ENCODE results near the gene MGAT5.

MGAT5 gene

DNA sequence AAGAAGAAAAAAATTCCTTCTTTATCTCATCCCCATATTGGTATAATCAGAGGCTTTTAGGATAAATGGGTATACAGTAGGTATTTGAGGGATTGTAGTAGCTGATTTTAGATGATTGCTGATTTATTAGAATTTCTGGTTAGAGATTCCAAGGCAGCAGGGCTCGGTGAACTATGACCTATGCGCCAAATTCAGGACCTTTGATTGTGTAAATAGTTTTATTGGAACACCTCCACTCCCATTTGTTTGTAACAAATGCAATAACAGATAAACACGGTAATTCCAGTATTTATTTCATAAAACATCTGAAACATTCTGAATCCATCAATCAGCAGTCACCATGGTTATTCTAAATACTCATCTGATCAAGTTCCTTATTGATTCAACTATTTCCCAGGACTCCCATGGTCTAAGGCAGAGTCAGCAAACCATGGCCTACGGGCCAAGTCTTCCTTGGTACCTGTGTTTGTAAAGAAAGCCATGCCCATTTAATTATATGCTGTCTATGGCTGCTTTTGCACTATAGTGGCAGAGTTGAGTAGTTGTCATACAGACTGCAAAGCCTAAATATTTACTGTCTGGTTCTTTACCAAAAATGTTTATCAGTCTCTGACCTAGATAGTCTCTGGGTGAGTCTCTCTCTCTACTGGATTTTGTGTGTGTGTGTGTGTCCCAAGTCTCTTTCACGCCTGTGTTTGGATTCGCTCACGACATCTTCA lies 4.3 kb downstream of the MGAT5 start:
- DNase-seq = no peak

DNA sequence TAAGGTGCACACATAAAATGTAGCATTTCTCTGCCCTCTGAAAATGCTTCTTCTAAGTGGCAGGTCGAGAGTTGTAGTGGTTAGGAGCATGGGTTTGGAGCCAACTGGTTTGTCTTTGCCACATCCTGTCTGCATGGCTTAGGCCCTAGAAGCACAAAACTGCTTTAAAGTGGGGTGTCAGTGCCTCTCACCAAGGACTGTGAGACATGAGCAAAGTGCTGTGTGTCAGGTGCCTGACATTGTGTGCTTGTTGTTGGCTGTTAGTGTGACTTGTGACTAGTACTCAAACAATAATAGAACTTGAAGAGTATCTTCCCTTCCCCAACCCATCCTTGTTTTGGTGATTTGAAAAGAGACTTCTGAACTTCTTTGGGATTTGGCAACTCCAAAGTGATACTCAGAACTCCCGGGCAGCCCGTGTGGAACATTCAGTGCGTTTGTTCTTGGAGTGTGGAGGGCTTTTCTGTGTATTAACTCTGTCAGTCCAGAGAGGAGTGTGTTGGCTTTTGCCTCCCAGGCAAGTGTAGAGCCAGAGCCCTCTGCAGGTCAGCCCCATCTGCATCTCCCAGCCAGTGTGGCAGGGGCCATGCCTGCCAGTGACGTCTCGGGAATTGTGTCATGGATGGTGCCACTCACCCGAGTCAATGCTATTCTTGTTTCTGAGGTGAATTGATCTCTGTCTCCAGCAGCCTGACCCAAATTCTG lies 5.0 kb downstream of the MGAT5 start:
- peak; percentile 75 for DNase-seq

DNA sequence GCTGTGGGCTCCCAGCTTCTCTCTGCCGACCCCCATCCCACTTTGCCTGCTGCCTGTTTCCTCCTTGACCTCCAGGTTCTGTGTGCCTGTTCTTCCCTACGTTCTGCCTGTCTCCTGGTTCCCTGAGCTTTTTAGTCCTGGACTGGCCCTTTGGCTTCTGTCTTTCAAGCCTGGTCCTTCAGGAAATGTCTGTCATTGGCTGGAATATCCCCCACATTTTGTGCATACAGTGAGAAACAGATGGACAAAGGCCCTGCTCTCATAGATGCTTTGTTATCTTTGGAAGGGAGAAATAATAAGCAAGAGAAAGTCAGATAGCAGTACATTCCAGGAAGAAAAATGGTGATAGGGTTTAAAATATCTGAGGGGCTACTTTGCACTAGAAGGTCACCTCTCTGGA lies 5.7 kb downstream of the MGAT5 start:
- no peak for DNase-seq

DNA sequence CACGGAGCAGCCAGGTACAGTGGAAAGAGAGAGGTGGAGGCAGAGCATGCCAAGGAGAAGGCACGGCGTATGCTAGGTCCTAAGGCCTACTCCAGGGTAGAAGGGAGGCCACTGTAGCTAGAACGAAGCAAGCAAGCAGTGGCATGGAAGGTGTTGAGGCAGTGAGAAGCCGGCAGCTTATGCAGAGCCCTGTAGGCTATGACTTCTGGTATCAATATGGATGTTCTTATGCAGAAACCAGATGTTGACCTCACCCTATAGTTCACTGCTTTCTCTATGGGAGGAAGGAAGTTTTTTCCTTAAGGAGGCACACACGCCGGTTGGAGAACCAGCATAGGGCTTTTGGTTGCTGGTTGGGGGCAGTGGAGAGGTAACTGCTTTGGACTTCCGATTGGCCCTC lies 6.1 kb downstream of the MGAT5 start:
- no peak for DNase-seq

DNA sequence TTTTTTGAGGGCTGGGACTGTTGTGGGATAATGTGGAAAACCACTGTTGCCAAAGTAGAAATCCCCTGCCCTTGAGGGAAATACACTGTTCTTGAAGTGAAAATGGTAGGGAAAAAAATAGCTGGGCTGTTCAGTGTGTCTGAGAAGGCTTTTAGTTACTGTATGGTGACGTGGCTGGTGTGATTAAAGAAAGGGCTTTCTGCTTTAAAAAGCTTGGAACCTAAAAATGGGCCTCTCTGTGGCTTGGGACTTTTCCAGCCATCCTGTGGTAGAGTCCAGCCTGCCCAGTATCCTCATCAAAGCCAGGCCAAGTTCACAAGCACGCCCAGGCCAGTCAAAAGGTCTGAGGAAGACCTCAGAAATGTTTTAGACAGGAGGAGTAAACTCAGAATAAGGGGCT lies 6.8 kb downstream of the MGAT5 start:
- DNase-seq = no peak

DNA sequence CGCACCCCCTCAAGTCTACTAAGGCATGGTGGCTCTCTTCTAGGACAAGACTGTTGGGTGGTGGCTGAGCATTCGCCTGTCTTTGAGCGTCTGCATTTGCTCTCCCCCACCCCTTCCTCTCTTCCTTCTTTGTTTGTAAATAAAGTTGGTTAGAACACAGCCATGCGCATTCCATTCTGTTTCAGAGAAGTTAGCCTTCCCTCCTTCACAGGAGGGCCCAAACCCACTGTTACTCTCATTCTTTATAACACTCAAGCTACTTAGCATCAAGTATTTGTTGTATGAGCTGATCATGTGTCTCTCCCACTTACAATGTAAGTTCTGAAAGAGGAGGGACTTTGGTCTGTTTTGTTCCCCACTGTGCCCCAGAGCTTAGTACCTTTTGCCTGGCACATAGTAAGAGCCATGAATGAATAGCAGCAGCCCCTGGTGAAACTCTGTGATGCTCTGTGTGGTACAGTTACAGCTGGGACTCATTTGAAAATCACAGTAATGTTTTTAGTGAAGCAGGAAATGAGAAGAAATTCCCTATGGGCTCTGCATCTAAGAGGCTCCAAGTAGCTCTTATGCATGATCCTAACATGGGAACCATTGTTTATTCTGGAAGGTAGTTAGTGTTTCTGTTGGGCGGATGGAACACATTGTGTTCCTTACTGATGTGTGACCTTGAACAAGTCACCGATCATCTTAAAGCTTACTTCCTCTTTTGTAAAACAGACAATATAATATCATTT lies 7.7 kb downstream of the MGAT5 start:
- DNase-seq = no peak

DNA sequence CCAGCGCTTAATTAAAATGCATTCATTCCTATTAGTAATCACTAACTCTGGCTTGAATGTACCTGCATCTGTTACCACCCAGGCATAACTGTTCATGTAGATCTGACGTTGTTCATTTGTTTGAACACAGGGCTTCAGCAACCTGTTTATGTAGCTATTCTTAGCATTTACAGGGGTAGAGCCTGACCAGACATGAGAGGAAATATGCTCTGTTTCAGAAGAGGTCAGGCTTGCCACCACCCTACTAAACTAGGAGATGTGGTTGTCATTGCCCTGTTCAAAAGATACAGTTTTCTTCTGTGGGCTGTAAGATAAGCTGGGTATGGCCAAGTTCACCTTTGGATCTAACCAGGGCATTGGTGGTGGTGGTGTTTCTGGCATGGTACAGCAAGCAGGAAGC lies 8.8 kb downstream of the MGAT5 start:
- DNase-seq = no peak

DNA sequence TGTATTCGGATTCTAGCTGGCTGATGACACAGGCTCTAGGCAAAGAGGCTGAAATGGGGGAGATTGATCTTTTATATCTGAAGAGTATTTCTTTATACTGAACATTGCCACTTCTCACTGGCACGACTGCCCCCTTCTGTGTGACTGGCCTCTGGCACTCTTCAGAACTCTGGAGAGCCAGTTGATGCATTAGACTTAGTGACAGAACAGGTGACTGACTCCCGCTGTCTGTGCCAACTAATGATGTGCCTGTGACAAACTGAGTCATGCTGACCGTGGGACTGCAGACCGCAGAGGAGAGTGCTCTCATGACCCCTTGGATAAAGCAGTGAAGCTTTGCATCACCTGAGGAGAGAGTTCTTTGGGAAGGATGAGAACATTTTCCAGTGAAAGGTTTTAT lies 14.4 kb downstream of the MGAT5 start:
- DNase-seq = no peak

DNA sequence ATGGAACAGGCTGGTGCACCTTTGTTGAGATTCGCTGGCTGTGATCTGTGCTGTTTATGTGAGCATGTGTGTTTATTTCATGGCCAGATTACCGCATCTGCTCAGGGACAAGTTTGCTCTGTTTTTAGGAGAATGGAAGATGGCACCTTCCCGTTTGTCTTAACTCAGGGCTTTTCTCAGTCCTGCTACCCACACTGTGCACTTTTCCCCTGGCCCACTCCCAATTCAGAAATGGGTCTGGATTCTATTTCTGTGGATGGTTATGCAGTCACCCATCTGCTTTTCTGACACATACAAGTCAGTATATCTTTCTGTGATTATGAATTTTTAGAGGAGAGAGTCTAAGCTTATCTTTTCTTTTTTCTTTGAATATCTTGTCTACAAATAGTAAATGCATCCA lies 15.4 kb downstream of the MGAT5 start:
- no peak for DNase-seq

DNA sequence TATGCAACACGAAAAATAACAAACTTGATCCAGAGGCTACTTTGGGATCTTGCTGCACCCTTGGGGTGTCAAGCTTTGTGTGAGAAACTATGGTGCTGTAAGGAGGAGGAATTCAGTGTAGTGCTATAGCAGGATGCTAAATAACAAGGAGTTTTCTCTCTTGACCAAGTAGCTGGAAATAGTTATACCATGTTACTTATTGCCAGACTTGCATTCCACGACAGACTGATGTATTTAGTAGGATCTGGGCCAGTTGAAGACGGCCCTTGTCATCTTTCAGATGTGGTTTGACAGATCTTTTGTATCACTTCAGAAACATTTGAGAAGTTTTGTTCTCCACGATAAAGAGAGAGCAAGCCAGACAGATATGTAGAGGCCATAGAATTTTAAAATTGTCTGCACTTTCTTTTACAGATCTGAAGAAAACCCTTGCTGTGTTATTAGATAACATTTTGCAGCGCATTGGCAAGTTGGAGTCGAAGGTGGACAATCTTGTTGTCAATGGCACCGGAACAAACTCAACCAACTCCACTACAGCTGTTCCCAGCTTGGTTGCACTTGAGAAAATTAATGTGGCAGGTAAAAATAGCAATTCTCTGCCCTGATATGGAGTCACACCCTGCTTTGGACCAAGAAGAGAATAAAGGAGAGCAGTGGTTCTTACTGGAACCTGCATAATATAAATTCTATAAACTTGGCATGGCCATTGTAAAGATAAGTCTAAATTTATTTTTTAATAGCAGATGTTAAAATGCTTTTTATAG lies 16.3 kb downstream of the MGAT5 start:
- DNase-seq = no peak

DNA sequence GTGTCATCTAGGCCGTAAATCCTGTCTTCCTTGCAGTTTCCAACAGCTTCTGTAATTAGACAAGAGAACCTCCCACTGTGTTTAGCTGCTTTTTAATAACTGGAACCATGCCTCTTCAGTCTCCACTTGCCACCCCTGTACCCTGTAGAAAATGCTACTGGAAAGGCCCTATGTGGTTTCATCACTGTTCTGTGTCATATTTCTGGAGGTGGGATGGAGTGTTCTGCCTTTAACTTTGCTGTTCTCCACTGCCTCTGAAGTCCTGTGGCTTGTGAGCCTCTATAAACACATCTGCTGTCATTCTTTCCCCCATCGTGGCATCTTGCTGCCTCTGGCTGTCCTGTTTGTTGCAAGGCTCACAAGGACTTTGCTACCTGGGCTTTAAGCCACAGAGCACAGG lies 17.9 kb downstream of the MGAT5 start:
- DNase-seq = no peak

DNA sequence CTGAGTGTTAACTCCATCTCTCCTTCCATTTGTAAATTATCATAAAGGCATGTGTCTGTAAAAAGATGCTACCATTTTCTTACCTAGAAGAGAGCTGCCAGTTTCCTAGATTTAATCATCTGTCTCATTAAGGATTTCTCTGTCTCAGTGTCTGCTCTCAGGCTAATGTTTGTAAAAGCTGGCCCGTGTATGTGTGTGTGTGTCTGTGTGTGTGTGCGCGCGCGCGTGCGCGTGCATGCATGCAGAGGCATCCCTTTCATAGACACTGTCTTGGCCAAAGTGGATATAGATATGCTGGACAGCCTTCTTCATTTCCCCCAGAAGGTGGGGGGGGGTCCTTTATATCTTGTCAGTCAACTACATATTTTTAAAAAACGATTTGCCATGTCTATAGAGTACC lies 18.9 kb downstream of the MGAT5 start:
- DNase-seq = no peak

DNA sequence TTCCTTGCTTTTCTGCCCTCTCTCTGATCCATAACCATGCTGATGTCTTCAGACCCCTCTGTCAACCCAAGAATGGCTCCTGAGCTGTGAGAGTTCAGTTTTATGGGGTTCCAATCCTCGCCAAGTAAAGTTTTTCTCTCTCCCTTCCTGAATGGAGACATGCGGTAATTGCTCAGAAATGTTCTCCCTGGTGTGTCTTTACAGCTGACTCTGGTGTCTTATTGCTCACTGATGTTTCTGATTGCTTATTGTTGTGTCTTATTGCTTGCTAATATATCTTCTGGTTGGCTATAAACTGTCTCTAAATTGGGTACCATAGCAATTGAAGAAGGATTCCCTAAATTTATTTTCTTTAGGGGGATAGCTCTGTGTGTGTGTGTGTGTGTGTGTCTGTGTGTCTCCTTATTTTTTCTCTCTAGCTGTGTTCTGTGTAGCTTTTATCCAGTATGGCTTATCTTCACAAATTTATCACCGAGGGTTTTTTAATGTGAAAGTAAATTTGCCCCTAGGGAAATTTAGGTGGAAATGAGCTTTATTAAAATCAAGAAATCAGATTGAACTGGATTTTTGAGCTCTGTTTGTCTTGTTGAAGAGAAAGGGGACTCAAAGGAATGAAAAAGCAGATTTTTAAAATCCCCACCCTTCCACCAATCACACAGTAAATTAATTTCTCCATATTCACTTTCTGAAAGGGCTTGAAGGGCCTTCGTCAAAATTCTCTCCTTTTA lies 19.5 kb downstream of the MGAT5 start:
- DNase-seq = no peak

DNA sequence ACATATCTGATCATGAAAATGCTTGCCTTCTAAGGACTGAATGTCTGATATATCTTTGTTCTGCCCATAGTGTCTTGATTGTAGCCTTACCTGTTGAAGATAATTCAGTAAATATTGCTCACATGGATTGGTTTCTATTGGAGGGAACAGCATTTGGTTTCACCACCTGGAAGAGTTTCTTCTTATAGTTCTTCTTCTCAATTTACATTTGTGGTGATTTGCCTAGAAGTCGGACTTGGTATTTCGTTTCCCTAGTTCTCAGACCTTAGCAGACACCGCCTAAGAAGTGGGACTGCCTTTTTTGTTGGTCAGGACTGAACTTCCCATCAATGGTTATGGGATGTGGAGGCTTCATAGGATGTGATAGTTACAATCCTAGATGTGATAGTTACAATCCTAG lies 20.2 kb downstream of the MGAT5 start:
- no peak for DNase-seq

DNA sequence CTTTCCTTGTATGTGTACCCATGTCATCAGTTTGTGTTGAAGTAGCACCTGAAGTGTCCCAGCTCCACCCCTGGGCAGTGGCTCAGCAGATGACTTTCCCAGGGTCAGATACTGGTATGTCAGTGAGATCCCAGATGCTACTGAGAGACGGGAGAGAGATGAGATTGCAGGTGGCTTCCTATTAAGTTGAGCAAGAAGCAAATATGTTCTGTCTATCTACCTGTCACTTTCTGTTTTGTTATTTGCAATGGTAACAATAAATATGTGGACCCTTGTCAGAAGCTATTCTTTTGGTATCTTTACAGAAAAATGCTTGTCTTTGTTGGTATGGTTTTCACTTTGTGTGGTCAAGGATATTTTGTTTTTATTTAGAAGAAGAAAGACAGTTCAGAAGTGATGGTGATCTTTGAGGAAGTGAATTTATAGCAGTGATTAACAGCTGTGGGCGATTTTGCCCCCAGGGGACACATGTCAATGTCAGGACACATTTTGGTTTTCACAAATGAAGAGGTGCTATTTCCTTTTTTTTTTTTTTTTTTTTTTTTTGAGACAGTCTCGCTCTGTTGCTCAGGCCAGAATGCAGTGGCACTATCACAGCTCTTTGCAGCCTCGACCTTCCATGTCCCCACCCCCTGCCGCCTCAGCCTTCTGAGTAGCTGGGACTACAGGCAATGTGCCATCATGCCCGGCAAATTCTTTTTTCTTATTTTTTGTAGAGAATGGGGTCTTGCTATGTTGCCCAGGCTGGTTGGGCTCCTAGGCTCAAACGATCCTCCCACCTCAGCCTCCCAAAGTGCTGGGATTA lies 21.4 kb downstream of the MGAT5 start:
- no peak for DNase-seq

DNA sequence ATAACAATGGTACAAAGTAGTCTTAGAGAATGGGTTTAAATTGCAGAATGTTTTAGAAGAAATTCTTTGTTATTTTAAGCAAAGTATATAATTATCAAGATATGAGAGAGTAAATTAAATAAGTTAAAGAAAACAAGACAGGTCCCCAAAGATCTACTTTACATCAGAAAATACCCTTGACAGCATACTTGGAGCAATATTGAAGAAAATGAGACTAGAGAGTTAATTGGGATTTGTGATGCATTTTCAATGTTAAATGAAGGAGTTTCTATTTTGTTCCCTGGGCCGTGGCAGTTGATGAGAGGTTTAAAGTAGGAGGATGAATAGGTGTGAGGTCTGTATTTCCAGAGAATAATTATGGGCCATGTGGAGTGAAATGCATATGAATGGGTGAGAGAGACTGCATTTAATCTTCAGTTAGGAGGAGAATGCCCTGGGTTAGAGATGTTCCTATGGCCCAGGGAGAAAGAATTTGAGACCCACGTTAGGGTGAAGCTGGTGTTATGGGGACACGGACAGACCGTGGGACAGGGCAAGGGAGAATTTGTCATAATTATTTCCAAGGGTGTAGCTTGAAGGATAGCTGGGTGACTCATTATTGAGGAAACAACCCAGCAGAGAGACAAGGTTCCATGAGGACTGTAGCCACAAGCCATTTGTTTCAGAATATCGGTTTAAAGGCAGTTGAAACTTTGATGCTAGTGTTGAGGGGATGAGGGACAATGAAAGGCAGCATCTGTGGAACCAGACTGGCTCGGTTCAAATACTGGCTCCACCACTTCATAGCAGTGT lies 22.7 kb downstream of the MGAT5 start:
- no peak for DNase-seq

DNA sequence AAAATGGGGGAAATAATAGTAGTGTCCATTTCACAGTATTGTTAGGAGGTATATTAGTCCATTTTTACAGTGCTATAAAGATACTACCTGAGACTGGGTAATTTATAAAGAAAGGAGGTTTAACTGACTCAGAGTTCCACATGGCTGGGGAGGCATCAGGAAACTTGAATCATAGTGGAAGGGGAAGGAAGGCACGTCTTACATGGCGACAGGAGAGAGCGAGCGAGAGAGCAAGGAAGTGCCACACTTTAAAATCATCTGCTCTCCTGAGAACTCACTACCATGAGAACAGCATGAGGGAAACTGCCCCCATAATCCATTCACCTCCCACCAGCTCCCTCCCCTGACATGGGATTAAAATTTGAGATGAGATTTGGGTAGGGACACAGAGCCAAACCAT lies 23.4 kb downstream of the MGAT5 start:
- DNase-seq = no peak

DNA sequence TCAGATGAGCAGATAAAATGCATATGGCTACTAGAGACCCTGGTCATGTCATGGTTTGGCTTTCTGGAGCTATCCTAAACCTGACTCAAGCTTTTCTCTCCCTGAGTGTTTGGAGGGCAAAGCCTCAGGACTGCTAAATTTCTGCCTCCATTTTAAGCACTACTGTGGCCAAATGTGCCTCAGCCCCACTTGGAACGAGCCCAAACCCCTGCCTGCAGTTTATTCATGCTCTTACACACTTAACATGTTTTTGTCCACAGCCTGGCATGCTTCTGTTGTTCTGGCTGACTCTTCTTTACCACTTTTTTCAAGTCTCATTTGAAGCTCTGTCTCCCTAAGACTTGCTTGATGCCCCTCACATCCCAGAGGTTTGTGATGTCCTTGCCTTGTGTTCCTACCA lies 24.7 kb downstream of the MGAT5 start:
- DNase-seq = no peak

DNA sequence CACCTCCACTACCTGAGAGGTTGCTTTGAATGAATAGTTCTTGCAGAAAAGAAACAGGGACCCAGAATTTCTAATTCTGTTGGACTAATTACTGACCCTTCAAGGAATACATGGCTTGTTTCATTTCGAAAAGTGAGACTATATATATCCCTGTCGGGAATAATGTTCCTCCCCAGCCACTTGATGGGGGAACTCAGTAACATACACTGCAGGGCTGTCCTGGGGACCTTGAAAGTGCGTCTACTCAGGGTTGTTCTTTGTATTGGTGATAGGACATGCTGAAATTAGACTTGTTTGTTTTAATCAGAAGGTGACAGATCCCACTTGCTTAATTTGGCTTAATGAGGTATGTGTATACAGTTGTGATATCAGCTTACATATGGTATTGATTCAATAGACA lies 25.5 kb downstream of the MGAT5 start:
- DNase-seq = no peak

DNA sequence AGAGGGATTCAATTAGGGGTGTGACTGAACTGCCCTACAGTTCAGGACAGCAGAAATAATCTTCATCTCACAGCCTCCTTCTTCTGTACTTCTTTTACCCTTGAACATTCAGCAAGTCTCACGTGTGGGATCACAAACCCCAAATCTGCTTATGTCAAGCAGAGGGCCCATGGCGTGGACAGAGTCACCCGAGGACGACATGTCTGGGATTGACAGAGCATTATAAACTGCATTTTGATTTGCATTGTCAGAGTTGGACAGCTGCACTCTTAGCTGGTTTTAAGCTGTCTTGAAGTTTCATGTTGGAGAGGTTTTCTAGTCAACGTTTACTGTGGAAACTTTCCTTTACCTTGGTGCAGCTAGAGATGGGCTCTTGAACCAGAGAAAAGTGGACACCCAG lies 26.4 kb downstream of the MGAT5 start:
- DNase-seq = no peak

DNA sequence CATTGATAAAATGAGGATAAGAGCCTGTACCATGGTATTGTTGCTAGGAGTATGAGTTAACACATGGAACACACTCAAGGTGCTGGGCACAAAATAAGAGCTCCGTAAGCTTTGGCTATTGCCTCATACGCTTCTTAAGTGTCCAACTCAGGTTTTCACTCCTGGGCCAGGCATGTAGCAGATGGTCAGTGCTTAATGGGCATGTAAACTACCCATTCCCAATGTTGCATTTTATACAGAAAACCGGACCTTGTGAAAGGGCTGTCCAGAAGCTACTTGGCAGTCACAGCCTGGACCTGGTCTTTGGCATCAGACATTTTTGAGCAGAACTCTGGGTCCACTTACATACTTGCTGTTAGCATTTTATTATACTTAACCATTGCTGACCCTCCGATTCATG lies 26.9 kb downstream of the MGAT5 start:
- no peak for DNase-seq

Data from CD4-positive, alpha-beta T cell treated with Interleukin-17A for 1 hour (primary cell).